HCT116 (cell line): ENCODE data around the gene HRC. TPM values are rescaled to one million over a fixed set of nuclear protein-coding genes. Genes with fewer than 3 reads are reported as not detected.

ENCODE experiments used
- ATAC-seq: fragments of 200-7000 bp; cut with Tn5 transposase; 2 replicates; pipeline ENCODE4 v1.9.1; 2020; ENCODE audit warnings: mild to moderate bottlenecking, moderate library complexity
- BruUV-seq: library from RNA; stranded (reverse); fragments of 400-500 nt; replicated peaks from 2 replicates; lab custom pipeline; 2021; lab: Mats Ljungman, UMichigan
- CTCF ChIA-PET: fragments of 300-600 bp; sonication (Branson Sonifier 250); formaldehyde crosslinking; loops from one replicate; lab custom pipeline; 2021; ENCODE audit warnings: antibody characterized with exemption; lab: Charles Lee
- POLR2A ChIA-PET: fragments of 300-600, 350-600 bp; sonication (Branson Sonifier 250); formaldehyde crosslinking; loops from one replicate; lab custom pipeline; 2021; ENCODE audit warnings: antibody characterized with exemption; lab: Charles Lee
- RAD21 ChIA-PET, 2 experiments: fragments of 300-600 bp; sonication (Branson Sonifier 250); formaldehyde crosslinking; loops; one replicate each; lab custom pipeline; 2023; ENCODE audit warnings: low total read pairs in 2 of 2; ENCODE audit not compliant: uncharacterized antibody in 2 of 2, unreplicated experiment in 2 of 2, low non-redundant PET in 1 of 2; lab: Charles Lee
- DNase-seq: peaks from one replicate; pipeline ENCODE4 v3.0.0-alpha.2; 2010; ENCODE audit warnings: low read depth, low spot score
- H2AFZ ChIP-seq: fragments of 200-600 bp; shearing (Covaris generic), sonication (generic); 2 replicates; pipeline ENCODE4 v1.6.1; 2017; ENCODE audit warnings: low read depth, mixed run types, mixed read lengths, antibody characterized with exemption, low read length; ENCODE audit not compliant: poor library complexity, severe bottlenecking
- H3K27ac ChIP-seq: 2 replicates; pipeline ENCODE4 v1.5.1; 2012; ENCODE audit warnings: low read depth, low read length
- H3K27me3 ChIP-seq: fragments of 200-600 bp; sonication (generic); 2 replicates; pipeline ENCODE4 v1.6.1; 2016; ENCODE audit warnings: mixed run types, low read length, mixed read lengths; ENCODE audit not compliant: insufficient read depth
- H3K36me3 ChIP-seq, 2 experiments: fragments of 200-500 bp in 1 of 2; fragments of 200-600 bp in 1 of 2; sonication (Bioruptor generic) in 1 of 2; sonication (generic) in 1 of 2; 2 replicates each; pipeline versions ENCODE4 v1.5.1 to v1.6.1; 2014 to 2016; ENCODE audit warnings: low read length in 2 of 2, inconsistent platforms in 1 of 2, mixed read lengths in 1 of 2, mixed run types in 1 of 2; ENCODE audit not compliant: insufficient read depth in 2 of 2, control insufficient read depth in 1 of 2
- H3K4me1 ChIP-seq, 2 experiments: fragments of 200-600 bp in 1 of 2; sonication (generic) in 1 of 2; 2 replicates each; pipeline versions ENCODE4 v1.5.1 to v1.6.1; 2012 to 2017; ENCODE audit warnings: low read length in 2 of 2, inconsistent platforms in 1 of 2, mild to moderate bottlenecking in 1 of 2, mixed read lengths in 1 of 2, mixed run types in 1 of 2, moderate library complexity in 1 of 2; ENCODE audit not compliant: insufficient read depth in 2 of 2, control insufficient read depth in 1 of 2
- H3K4me2 ChIP-seq: fragments of 200-600 bp; sonication (generic); 2 replicates; pipeline ENCODE4 v1.6.1; 2017; ENCODE audit warnings: mixed run types, low read length, mixed read lengths
- H3K4me3 ChIP-seq, 2 experiments: fragments of 200-600 bp in 1 of 2; sonication (generic) in 1 of 2; replicated peaks in 1 of 2; 2 replicates each; pipeline ENCODE4 v1.5.1; 2011 to 2016; ENCODE audit warnings: low read length in 2 of 2, control low read depth in 1 of 2, low read depth in 1 of 2, mild to moderate bottlenecking in 1 of 2, mixed read lengths in 1 of 2, mixed run types in 1 of 2
- H3K79me2 ChIP-seq: fragments of 200-600 bp; sonication (generic); 2 replicates; pipeline ENCODE4 v1.6.1; 2017; ENCODE audit warnings: mild to moderate bottlenecking, mixed run types, low read length, moderate library complexity, mixed read lengths; ENCODE audit not compliant: insufficient read depth
- H3K9ac ChIP-seq: fragments of 200-600 bp; sonication (generic); 2 replicates; pipeline ENCODE4 v1.6.1; 2016; ENCODE audit warnings: low read length, mixed read lengths
- H3K9me2 ChIP-seq: fragments of 200-600 bp; sonication (generic), shearing (Covaris generic); 2 replicates; pipeline ENCODE4 v1.6.1; 2017; ENCODE audit warnings: mixed run types, mild to moderate bottlenecking, moderate library complexity; ENCODE audit not compliant: insufficient read depth
- H3K9me3 ChIP-seq, 2 experiments: fragments of 200-500 bp in 1 of 2; fragments of 200-600 bp in 1 of 2; sonication (Bioruptor generic) in 1 of 2; sonication (generic) in 1 of 2; 2 replicates each; pipeline ENCODE4 v1.6.1; 2014 to 2017; ENCODE audit warnings: low read length in 2 of 2, mixed read lengths in 2 of 2, inconsistent platforms in 1 of 2, low read depth in 1 of 2, mild to moderate bottlenecking in 1 of 2, mixed run types in 1 of 2, moderate library complexity in 1 of 2; ENCODE audit not compliant: control insufficient read depth in 1 of 2, insufficient read depth in 1 of 2
- H4K20me1 ChIP-seq: fragments of 200-600 bp; sonication (generic), shearing (Covaris generic); 2 replicates; pipeline ENCODE4 v1.6.1; 2017; ENCODE audit warnings: mixed run types, mild to moderate bottlenecking, moderate library complexity; ENCODE audit not compliant: insufficient read depth
- ATF3 ChIP-seq: IDR thresholded peaks from 2 replicates; pipeline ENCODE4 v1.6.1; 2012
- CEBPB ChIP-seq: IDR thresholded peaks from 2 replicates; pipeline ENCODE4 v1.6.1; 2012; ENCODE audit warnings: low read depth
- CTCF ChIP-seq, 3 experiments: fragments of 200-600 bp in 1 of 3; sonication (generic) in 1 of 3; IDR thresholded peaks in 2 of 3; conservative IDR thresholded peaks in 1 of 3; 2 replicates each; pipeline ENCODE4 v1.5.1; 2012 to 2017; ENCODE audit warnings: low read depth in 2 of 3, low read length in 2 of 3, antibody characterized with exemption in 1 of 3, borderline replicate concordance in 1 of 3, control low read depth in 1 of 3, mild to moderate bottlenecking in 1 of 3, mixed read lengths in 1 of 3, mixed run types in 1 of 3, moderate library complexity in 1 of 3; ENCODE audit not compliant: insufficient read depth in 1 of 3
- EGR1 ChIP-seq: IDR thresholded peaks from 2 replicates; pipeline ENCODE4 v1.6.1; 2012; ENCODE audit warnings: low read depth
- ELF1 ChIP-seq: IDR thresholded peaks from 2 replicates; pipeline ENCODE4 v1.6.1; 2012; ENCODE audit warnings: low read depth, borderline replicate concordance
- EZH2 ChIP-seq: fragments of 200-600 bp; sonication (generic); IDR thresholded peaks from 2 replicates; pipeline ENCODE4 v1.6.1; 2017; ENCODE audit warnings: antibody characterized with exemption, mixed run types
- EZH2phosphoT487 ChIP-seq: fragments of 200-600 bp; IDR thresholded peaks from 2 replicates; pipeline ENCODE4 v1.6.1; 2018; ENCODE audit warnings: antibody characterized with exemption, borderline replicate concordance
- FOSL1 ChIP-seq: IDR thresholded peaks from 2 replicates; pipeline ENCODE4 v1.6.1; 2012; ENCODE audit warnings: low read depth
- JUND ChIP-seq: IDR thresholded peaks from 2 replicates; pipeline ENCODE4 v1.6.1; 2012
- MAX ChIP-seq: IDR thresholded peaks from 2 replicates; pipeline ENCODE4 v1.6.1; 2012
- POLR2A ChIP-seq: IDR thresholded peaks from 2 replicates; pipeline ENCODE4 v1.7.0; 2011; ENCODE audit warnings: borderline replicate concordance; ENCODE audit not compliant: insufficient read depth, insufficient read length; ENCODE audit errors: extremely low read depth
- POLR2AphosphoS5 ChIP-seq: IDR thresholded peaks from 2 replicates; pipeline ENCODE4 v1.6.1; 2011; ENCODE audit warnings: mild to moderate bottlenecking, low read depth, low read length, moderate library complexity
- RAD21 ChIP-seq: IDR thresholded peaks from 2 replicates; pipeline ENCODE4 v1.6.1; 2012; ENCODE audit warnings: low read depth, mild to moderate bottlenecking
- SIN3A ChIP-seq: IDR thresholded peaks from 2 replicates; pipeline ENCODE4 v1.6.1; 2012; ENCODE audit warnings: low read depth
- SP1 ChIP-seq: IDR thresholded peaks from 2 replicates; pipeline ENCODE4 v1.6.1; 2012; ENCODE audit warnings: low read depth
- SRF ChIP-seq: IDR thresholded peaks from 2 replicates; pipeline ENCODE4 v1.6.1; 2012; ENCODE audit warnings: low read depth
- TCF7L2 ChIP-seq: IDR thresholded peaks from 2 replicates; pipeline ENCODE4 v1.7.0; 2011; ENCODE audit warnings: borderline replicate concordance, inconsistent platforms; ENCODE audit not compliant: insufficient read depth, insufficient read length; ENCODE audit errors: extremely low read depth
- YY1 ChIP-seq: IDR thresholded peaks from 2 replicates; pipeline ENCODE4 v1.6.1; 2011; ENCODE audit warnings: low read length, low read depth, moderate library complexity, mild to moderate bottlenecking; ENCODE audit not compliant: insufficient replicate concordance; ENCODE audit errors: extremely low read depth
- ZFX ChIP-seq: fragments of 450-650 bp; IDR thresholded peaks from 2 replicates; pipeline ENCODE4 v1.6.1; 2017
- ZNF274 ChIP-seq: fragments of 200-500 bp; sonication (Bioruptor generic); IDR thresholded peaks from 2 replicates; pipeline ENCODE4 v1.6.1; 2014; ENCODE audit warnings: mild to moderate bottlenecking, low read depth, low read length, inconsistent platforms
- intact Hi-C: fragments of 100-400 bp; cut with micrococcal nuclease; formaldehyde crosslinking; loops from 2 replicates; pipeline ENCODE4 v1.10.0; 2022
- total RNA-seq: library from RNA; stranded (reverse); gene quantifications from one replicate; pipeline ENCODE4 v1.2.1, GENCODE V29; 2021; ENCODE audit not compliant: unreplicated experiment

Gene HRC
- total RNA-seq, 1 experiment from 2014 or later, result not detected

- Histone ChIP-seq H3K27me3 (no peaks in the 10 kb centered on the region), H3K4me1 (no peaks in the 10 kb centered on the region), H3K79me2 (peaks cover 56% of the 10 kb centered on the region), H3K9ac (no peak overlapping the region), H4K20me1 (no peaks in the 10 kb centered on the region), H3K4me3 (no peak overlapping the region), H3K9me2 (no peaks in the 10 kb centered on the region), H3K9me3 (no peaks in the 10 kb centered on the region), H2AFZ (no peak overlapping the region), H3K27ac (no peak overlapping the region), H3K4me2 (no peak overlapping the region), H3K36me3 (peaks cover 70 to 81% of the 10 kb centered on the region in 2 experiments)
- TF ChIP-seq MAX (no peak), EGR1 (no peak), EZH2 (no peak), CTCF (IDR thresholded peaks at IDR 0.05 in 2 of 3, conservative IDR thresholded peaks at IDR 0.05 in 1 of 3; ENCODE audit: borderline replicate concordance in 1 of 3, insufficient read depth in 1 of 3, low read depth in 2 of 3, low read length in 2 of 3) (no peak), YY1 (no peak), RAD21 (no peak), POLR2AphosphoS5 (no peak), SIN3A (no peak), ELF1 (no peak), EZH2phosphoT487 (no peak), ZNF274 (no peak), POLR2A (no peak), SP1 (no peak), FOSL1 (no peak), ZFX (no peak), JUND (no peak), CEBPB (no peak), TCF7L2 (no peak), SRF (no peak), ATF3 (no peak)
- intact Hi-C loops, result no loop called here
- POLR2A ChIA-PET, result no interaction called here
- ATAC-seq (no peak), DNase-seq (no peak)
- CTCF ChIA-PET, result interaction anchor here (1.3 to 1.4 kb wide), 2 partner anchors 10 to 104 kb away, joined by 5 read pairs; partner anchors contain the start of gene LIN7B
- no TSS peak for BruUV-seq
- RAD21 ChIA-PET, result no interaction called here
Measured at GRCh38 chr19:49104229-49104864, 50.8 kb downstream of the HRC start.
